ENCODE data around the gene NBEA.
"Not testable (repeated sequence)": the region's sequence is repeated elsewhere in the genome, so short reads cannot be mapped to it uniquely, and the experiment has no call there.

Gene NBEA

GRCh38 chr13:35309706-35310105 lies 367.6 kb downstream of the NBEA start:
- DNase-seq: no peak

GRCh38 chr13:35332134-35332533 lies 390.1 kb downstream of the NBEA start:
- DNase-seq: no peak

- DNase-seq: no peak
Measured at GRCh38 chr13:35333157-35333556, 391.1 kb downstream of the NBEA start.

- no peak for DNase-seq
Measured at GRCh38 chr13:35342440-35342839, 400.4 kb downstream of the NBEA start.

GRCh38 chr13:35343417-35343816 lies 401.3 kb downstream of the NBEA start:
- no peak for DNase-seq

- DNase-seq: no peak
Measured at GRCh38 chr13:35345992-35346391, 403.9 kb downstream of the NBEA start.

- DNase-seq: no peak
Measured at GRCh38 chr13:35346494-35346893, 404.4 kb downstream of the NBEA start.

GRCh38 chr13:35347679-35348205 lies 405.7 kb downstream of the NBEA start:
- no peak for DNase-seq

- DNase-seq: no peak
Measured at GRCh38 chr13:35349052-35349451, 407.0 kb downstream of the NBEA start.

- DNase-seq: no peak
Measured at GRCh38 chr13:35349673-35350278, 407.7 kb downstream of the NBEA start.

GRCh38 chr13:35354285-35354684 lies 412.2 kb downstream of the NBEA start:
- no peak for DNase-seq

- DNase-seq: no peak
Measured at GRCh38 chr13:35354882-35355281, 412.8 kb downstream of the NBEA start.

GRCh38 chr13:35356572-35356971 lies 414.5 kb downstream of the NBEA start:
- DNase-seq: no peak

GRCh38 chr13:35365883-35366282 lies 423.8 kb downstream of the NBEA start:
- DNase-seq: no peak

- no peak for DNase-seq
Measured at GRCh38 chr13:35367586-35367985, 425.5 kb downstream of the NBEA start.

- DNase-seq: no peak
Measured at GRCh38 chr13:35378939-35379338, 436.9 kb downstream of the NBEA start.

- no peak for DNase-seq
Measured at GRCh38 chr13:35379663-35380062, 437.6 kb downstream of the NBEA start.

GRCh38 chr13:35387682-35388250 lies 445.7 kb downstream of the NBEA start:
- DNase-seq: no peak

- DNase-seq: no peak
Measured at GRCh38 chr13:35388441-35389355, 446.6 kb downstream of the NBEA start.

- DNase-seq: no peak
Measured at GRCh38 chr13:35389535-35389934, 447.5 kb downstream of the NBEA start.

- no peak for DNase-seq
Measured at GRCh38 chr13:35392768-35393167, 450.7 kb downstream of the NBEA start.

- no peak for DNase-seq
Measured at GRCh38 chr13:35393886-35394285, 451.8 kb downstream of the NBEA start.

GRCh38 chr13:35408285-35408684 lies 466.2 kb downstream of the NBEA start:
- not testable (repeated sequence) for DNase-seq
